Activated CD8-positive, alpha-beta T cell treated with anti-CD3 and anti-CD28 coated beads for 36 hours (primary cell): ENCODE results near the gene MAP3K7CL. TPM values are rescaled to one million over a fixed set of nuclear protein-coding genes. Genes with fewer than 3 reads are reported as not detected.

Experiments
- ATAC-seq: fragments of 200-7000 bp; cut with Tn5 transposase; one replicate; pipeline ENCODE4 v1.10.0; 2021; ENCODE audit warnings: mild to moderate bottlenecking, moderate library complexity
- CTCF ChIA-PET: fragments of 350-600 bp; sonication (Branson Sonifier 250); formaldehyde crosslinking; loops from one replicate; lab custom pipeline; 2021; ENCODE audit warnings: antibody characterized with exemption; lab: Charles Lee
- POLR2A ChIA-PET: fragments of 350-600 bp; sonication (Branson Sonifier 250); formaldehyde crosslinking; loops from one replicate; lab custom pipeline; 2021; ENCODE audit warnings: antibody characterized with exemption; lab: Charles Lee
- DNase-seq: peaks from one replicate; pipeline ENCODE4 v3.0.0-alpha.2; 2020
- H3K27ac Mint-ChIP-seq: one replicate; pipeline ENCODE4 v1.8.0; 2021; ENCODE audit warnings: mild to moderate bottlenecking, mixed read lengths
- H3K27me3 Mint-ChIP-seq: one replicate; pipeline ENCODE4 v1.8.0; 2021; ENCODE audit warnings: mixed read lengths
- H3K36me3 Mint-ChIP-seq: one replicate; pipeline ENCODE4 v1.8.0; 2021; ENCODE audit warnings: low read depth, mixed read lengths
- H3K4me1 Mint-ChIP-seq: one replicate; pipeline ENCODE4 v1.8.0; 2021; ENCODE audit warnings: low read depth, mixed read lengths
- H3K4me3 Mint-ChIP-seq: one replicate; pipeline ENCODE4 v1.8.0; 2021; ENCODE audit warnings: mild to moderate bottlenecking, moderate library complexity, mixed read lengths
- H3K9me3 Mint-ChIP-seq: one replicate; pipeline ENCODE4 v1.8.0; 2021; ENCODE audit warnings: mixed read lengths
- CTCF ChIP-seq: fragments of 200-600 bp; IDR thresholded peaks from one replicate; pipeline ENCODE4 v1.8.0; 2022; ENCODE audit warnings: antibody characterized with exemption, mild to moderate bottlenecking
- intact Hi-C: fragments of 100-400 bp; cut with micrococcal nuclease; formaldehyde crosslinking; loops from one replicate; pipeline ENCODE4 v1.10.0; 2022
- total RNA-seq, 2 experiments: library from RNA; stranded (reverse); gene quantifications; one replicate each; pipeline ENCODE4 v1.2.3, GENCODE V29; 2021

MAP3K7CL gene
- total RNA-seq, 2 experiments from 2014 or later: 3.2 to 4.7 TPM

- H3K36me3 Mint-ChIP-seq: no peaks in the 10 kb centered on the region
- DNase-seq (no peak), ATAC-seq (no peak)
- H3K27ac Mint-ChIP-seq: no peak overlapping the region
- H3K27me3 Mint-ChIP-seq: no peaks in the 10 kb centered on the region
- CTCF ChIA-PET: no interaction called here
- H3K4me1 Mint-ChIP-seq: peaks cover 8% of the 10 kb centered on the region
- TF ChIP-seq CTCF: no peak
- no peaks in the 10 kb centered on the region for H3K9me3 Mint-ChIP-seq
- intact Hi-C loops: no loop called here
- H3K4me3 Mint-ChIP-seq: no peak overlapping the region
- POLR2A ChIA-PET: no interaction called here
Observed at GRCh38 chr21:29168891-29169315, 38.5 kb downstream of the MAP3K7CL start.

- intact Hi-C loops: no loop called here
- Mint-ChIP-seq H3K4me1 (peaks cover 8% of the 10 kb centered on the region), H3K36me3 (no peaks in the 10 kb centered on the region), H3K27ac (no peak overlapping the region), H3K9me3 (no peaks in the 10 kb centered on the region), H3K4me3 (no peak overlapping the region), H3K27me3 (no peaks in the 10 kb centered on the region)
- no peak for ATAC-seq
- no peak for TF ChIP-seq CTCF
- ChIA-PET CTCF (interaction anchor here (0.8 kb wide), 1 partner anchor 25 kb away, joined by 3 read pairs; no protein-coding TSS in a partner anchor), POLR2A (interaction anchor here (0.6 to 0.7 kb wide), 2 partner anchors 171 to 246 kb away, joined by 3 read pairs; no protein-coding TSS in a partner anchor)
- DNase-seq: no peak
Observed at GRCh38 chr21:29170944-29171343, 40.5 kb downstream of the MAP3K7CL start.

- Mint-ChIP-seq H3K27ac (no peak overlapping the region), H3K4me1 (peaks cover 5% of the 10 kb centered on the region), H3K36me3 (no peaks in the 10 kb centered on the region), H3K4me3 (no peak overlapping the region), H3K9me3 (no peaks in the 10 kb centered on the region), H3K27me3 (no peaks in the 10 kb centered on the region)
- ATAC-seq: no peak
- intact Hi-C loops: no loop called here
- no peak for TF ChIP-seq CTCF
- no peak for DNase-seq
- ChIA-PET POLR2A (no interaction called here), CTCF (no interaction called here)
Observed at GRCh38 chr21:29172282-29172681, 41.8 kb downstream of the MAP3K7CL start.

GRCh38 chr21:29174607-29175013 lies 44.2 kb downstream of the MAP3K7CL start:
- Mint-ChIP-seq H3K27me3 (no peaks in the 10 kb centered on the region), H3K27ac (no peak overlapping the region), H3K9me3 (no peaks in the 10 kb centered on the region), H3K4me1 (peaks cover 5% of the 10 kb centered on the region), H3K36me3 (no peaks in the 10 kb centered on the region), H3K4me3 (no peak overlapping the region)
- intact Hi-C loops: no loop called here
- DNase-seq: no peak
- POLR2A ChIA-PET: no interaction called here
- no peak for TF ChIP-seq CTCF
- ATAC-seq: no peak
- CTCF ChIA-PET: interaction anchor here (1.6 kb wide), 1 partner anchor 11 kb away, joined by 4 read pairs; no protein-coding TSS in a partner anchor

- no peaks in the 10 kb centered on the region for H3K27me3 Mint-ChIP-seq
- no peaks in the 10 kb centered on the region for H3K9me3 Mint-ChIP-seq
- H3K27ac Mint-ChIP-seq: no peak overlapping the region
- POLR2A ChIA-PET: no interaction called here
- H3K4me3 Mint-ChIP-seq: no peak overlapping the region
- intact Hi-C loops: no loop called here
- H3K36me3 Mint-ChIP-seq: no peaks in the 10 kb centered on the region
- no peak for TF ChIP-seq CTCF
- CTCF ChIA-PET: interaction anchor here (1.6 kb wide), 1 partner anchor 12 kb away, joined by 4 read pairs; no protein-coding TSS in a partner anchor
- DNase-seq: no peak
- peaks cover 3% of the 10 kb centered on the region for H3K4me1 Mint-ChIP-seq
- no peak for ATAC-seq
Observed at GRCh38 chr21:29175408-29176134, 45.1 kb downstream of the MAP3K7CL start.
